Melanocyte of skin (primary cell): ENCODE results near the gene DRD3. TPM values are rescaled to one million over a fixed set of nuclear protein-coding genes. Genes with fewer than 3 reads are reported as not detected.

Source experiments
- total RNA-seq, 2 donors: library from RNA; depleted of rRNA; stranded (reverse); fragments of >200 nt; gene quantifications; 2 replicates each; pipeline ENCODE4 v1.2.3, GENCODE V29; 2012

Gene DRD3
- total RNA-seq = not detected

GRCh38 chr3:114178770-114179368 is at the start of gene DRD3:
Gene DRD3, minus strand, starts transcription at chr3:114179052. Its CDS starts 7,060 bp downstream, at chr3:114171992.

Other genes with a start within 250 kb of the DRD3 start
- gene ZDHHC23, start 231.0 kb downstream of the DRD3 start, total RNA-seq = 1 to 10 TPM in 1 of 2 donors, under 1 TPM in 1; 1.00 to 1.4 TPM
- gene CCDC191, start 122.5 kb downstream of the DRD3 start, total RNA-seq = 1 to 10 TPM in 1 of 2 donors, under 1 TPM in 1; 0.67 to 2.1 TPM
- 10 to 100 TPM; 23.4 to 49.6 TPM for gene QTRT2, start 122.3 kb downstream of the DRD3 start, total RNA-seq
- gene ZNF80, start 58.5 kb upstream of the DRD3 start, total RNA-seq = not detected
- gene TIGIT, start 115.0 kb upstream of the DRD3 start, total RNA-seq = not detected